C4-2B (cell line): ENCODE data around the gene POR.
A peak's percentile ranks its signal among the peaks of the same experiment; 100 is the strongest.

Source experiments
- H3K27ac ChIP-seq: fragments of 450-650 bp; 2 replicates; pipeline ENCODE4 v1.5.1; 2017
- CTCF ChIP-seq: fragments of 450-650 bp; conservative IDR thresholded peaks from 2 replicates; pipeline ENCODE4 v1.5.1; 2017; ENCODE audit warnings: mild to moderate bottlenecking
- ZFX ChIP-seq: fragments of 450-650 bp; IDR thresholded peaks from 2 replicates; pipeline ENCODE4 v1.6.1; 2017

Gene POR

DNA sequence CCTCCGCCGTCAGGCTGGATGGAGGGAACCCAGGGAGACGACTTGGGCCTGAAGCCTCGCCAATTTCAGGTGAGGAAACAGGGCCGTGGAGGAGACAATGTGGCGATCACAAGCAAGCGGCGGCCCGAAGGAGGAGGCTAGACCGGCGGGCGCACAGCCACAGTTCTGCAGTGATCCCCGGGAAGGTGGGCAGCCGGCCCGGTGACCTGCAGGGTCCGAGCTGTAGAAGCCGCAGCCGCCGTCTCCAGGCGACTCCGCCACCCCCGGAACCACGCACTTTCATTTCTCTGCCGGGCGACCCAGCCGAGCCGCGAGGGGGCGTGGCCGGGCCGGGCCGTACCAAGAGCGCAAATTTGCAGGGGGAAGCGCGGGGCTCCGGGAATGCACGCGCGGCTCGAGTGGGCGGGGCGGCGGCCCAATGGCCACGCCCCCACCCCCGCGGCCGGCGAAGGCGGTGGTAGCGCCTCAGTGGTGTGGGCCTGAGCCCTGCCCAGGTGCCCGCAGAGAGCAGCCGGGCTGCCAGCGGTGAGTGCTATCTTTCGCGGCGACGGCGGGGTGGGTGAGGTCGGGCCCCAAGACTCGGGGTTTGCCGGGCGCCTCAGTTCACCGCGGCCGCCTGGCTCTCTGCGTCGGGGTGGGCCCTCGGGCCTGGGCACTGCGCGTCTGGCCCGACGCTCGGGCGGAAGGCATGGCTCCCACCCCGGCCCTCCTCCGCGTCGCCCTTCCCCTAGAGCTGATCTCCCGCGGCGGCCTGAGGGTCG lies at the start of gene POR:
Gene POR, plus strand, starts transcription at position 501 of the 761 bp plus-strand sequence. CDS start 38,847 bp downstream, outside the sequence.
- peak within 1 kb of the TSS; percentile 87 for H3K27ac ChIP-seq
- TF ChIP-seq ZFX (peak; percentile 93), CTCF (no peak)

GRCh38 chr7:75866114-75866488 lies 48.9 kb upstream of the POR start:
- no peak for TF ChIP-seq CTCF
- no peak for TF ChIP-seq ZFX
- no peak overlapping the region for H3K27ac ChIP-seq

DNA sequence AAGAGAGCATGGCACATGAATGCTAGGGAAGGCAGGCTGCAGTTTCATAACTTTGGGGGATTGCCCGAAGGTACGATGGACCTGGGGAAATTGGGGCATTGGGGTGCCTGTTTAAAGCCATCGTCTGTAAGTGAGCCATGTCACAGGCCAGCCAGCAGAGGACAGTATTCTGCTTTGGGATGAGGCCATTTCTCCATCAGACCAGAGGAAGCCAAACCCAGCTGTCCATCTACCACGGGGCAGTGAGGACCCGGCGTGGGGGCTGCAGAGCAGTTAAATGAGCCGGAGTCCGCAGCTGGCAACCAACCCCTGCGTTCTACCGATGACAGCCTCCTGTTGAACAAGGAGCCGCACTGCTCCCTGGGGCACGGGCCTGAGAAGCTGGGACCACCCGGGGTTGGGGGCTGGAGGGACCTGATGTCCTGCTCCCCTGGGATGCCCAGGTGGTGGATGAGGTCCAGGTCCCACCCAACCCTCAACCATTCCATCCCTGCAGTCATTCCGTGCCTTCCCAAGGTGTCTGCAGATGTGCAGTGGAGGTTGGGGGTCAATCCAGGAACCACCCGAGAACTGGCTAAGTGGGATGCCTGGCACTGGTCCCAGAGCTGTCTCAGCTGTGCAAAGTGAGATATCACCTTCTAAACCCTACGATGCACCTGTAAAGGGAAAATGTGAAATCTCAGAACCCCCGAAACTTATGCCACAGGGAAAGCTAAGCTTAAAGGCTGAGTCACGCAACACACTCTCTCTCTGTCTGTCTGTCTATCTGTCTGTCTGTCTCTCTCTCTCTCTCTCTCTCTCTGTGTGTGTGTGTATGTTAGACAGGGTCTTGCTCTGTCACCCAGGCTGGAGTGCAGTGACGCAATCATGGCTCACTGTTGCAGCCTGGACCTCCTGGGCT lies 48.2 kb upstream of the POR start:
- H3K27ac ChIP-seq = no peak overlapping the region
- peak; percentile 98 for TF ChIP-seq CTCF
- TF ChIP-seq ZFX = no peak

GRCh38 chr7:75867390-75867717 lies 47.6 kb upstream of the POR start:
- TF ChIP-seq CTCF = no peak
- TF ChIP-seq ZFX = no peak

GRCh38 chr7:75868153-75868552 lies 46.8 kb upstream of the POR start:
- TF ChIP-seq ZFX = no peak
- no peak for TF ChIP-seq CTCF
- H3K27ac ChIP-seq = no peak overlapping the region

More at GRCh38 chr7:75867390-75867717, 47.6 kb upstream of the POR start:
- no peak overlapping the region for H3K27ac ChIP-seq

GRCh38 chr7:75869776-75870379 lies 45.1 kb upstream of the POR start:
- no peak overlapping the region for H3K27ac ChIP-seq
- no peak for TF ChIP-seq CTCF
- TF ChIP-seq ZFX = no peak
